Body of pancreas (tissue), 4 donors: ENCODE results near the gene PARP8. TPM values are rescaled to one million over a fixed set of nuclear protein-coding genes. Genes with fewer than 3 reads are reported as not detected.

Experiments used
- ATAC-seq: fragments of 150-250 bp; one replicate; pipeline ENCODE4 v1.9.1; 2016
- DNase-seq, 4 donors: peaks; one replicate each; pipeline ENCODE4 v3.0.0-alpha.2; 2019
- H3K27ac ChIP-seq, 4 donors: fragments of 200-600 bp; sonication (generic); 1 replicate in 3 of 4; 2 replicates in 1 of 4; pipeline versions ENCODE4 v1.5.1 to v1.6.1; 2016 to 2019; ENCODE audit warnings: mild to moderate bottlenecking in 1 of 4, mixed read lengths in 1 of 4, moderate library complexity in 1 of 4
- H3K27me3 ChIP-seq, 2 donors: fragments of 200-600 bp; sonication (generic); one replicate each; pipeline ENCODE4 v1.6.0; 2016; ENCODE audit warnings: mild to moderate bottlenecking in 1 of 2
- H3K36me3 ChIP-seq, 2 donors: fragments of 200-600 bp; sonication (generic); replicated peaks in 1 of 2; 2 replicates each; pipeline ENCODE4 v1.5.1; 2016; ENCODE audit warnings: low read depth in 2 of 2; ENCODE audit not compliant: insufficient read depth in 1 of 2
- H3K4me1 ChIP-seq: fragments of 200-600 bp; sonication (generic); one replicate; pipeline ENCODE4 v1.6.0; 2016
- H3K4me3 ChIP-seq, 2 donors: fragments of 200-600 bp; sonication (generic); 1 replicate in 1 of 2; 2 replicates in 1 of 2; pipeline ENCODE4 v1.5.1; 2016 to 2019
- H3K9me3 ChIP-seq, 3 donors: fragments of 200-600 bp; sonication (generic); 1 replicate in 2 of 3; 2 replicates in 1 of 3; pipeline ENCODE4 v1.5.1; 2016
- CTCF ChIP-seq, 7 experiments: fragments of 450-650 bp in 4 of 7; fragments of 200-600 bp in 3 of 7; sonication (generic) in 3 of 7; IDR thresholded peaks; one replicate each; pipeline ENCODE4 v1.5.1; 2016 to 2019; ENCODE audit warnings: antibody characterized with exemption in 7 of 7
- POLR2A ChIP-seq, 3 donors: fragments of 450-650 bp; IDR thresholded peaks; one replicate each; pipeline ENCODE4 v1.6.1; 2016; ENCODE audit warnings: antibody characterized with exemption in 3 of 3, mild to moderate bottlenecking in 2 of 3
- WGBS, 2 donors: methylation state at CpG; one replicate each; pipeline ENCODE4 v1.1.5; 2017; 5-methylcytosine and 5-hydroxymethylcytosine counted together
- intact Hi-C: fragments of 100-400 bp; cut with DNase I; formaldehyde crosslinking; loops from one replicate; pipeline ENCODE4 v1.15.1; 2023
- total RNA-seq, 2 donors: library from RNA; depleted of rRNA; stranded (reverse); fragments of >200 nt; gene quantifications; one replicate each; pipeline ENCODE4 v1.1.0, GENCODE V29; 2016

Gene PARP8
- total RNA-seq, 2 donors from 2014 or later = 13.5 to 17.9 TPM

GRCh38 chr5:50836356-50836755, 169.9 kb downstream of the PARP8 start:
- ATAC-seq (no peak), DNase-seq (no peak)
- no peaks in the 10 kb centered on the region for H3K36me3 ChIP-seq
- TF ChIP-seq CTCF (IDR thresholded peaks at IDR 0.05) (no peak), POLR2A (IDR thresholded peaks at IDR 0.05) (no peak)
- H3K9me3 ChIP-seq = no peaks in the 10 kb centered on the region
- 90 to 93% methylated on average over 2 of the region's 2 CpGs for WGBS, 2 donors
- no peak overlapping the region for H3K4me3 ChIP-seq
- intact Hi-C loops = no loop called here
- H3K4me1 ChIP-seq = no peaks in the 10 kb centered on the region
- no peak overlapping the region for H3K27ac ChIP-seq
- H3K27me3 ChIP-seq = no peaks in the 10 kb centered on the region

GRCh38 chr5:50839472-50839871, 173.0 kb downstream of the PARP8 start:
- no peak for TF ChIP-seq POLR2A (IDR thresholded peaks at IDR 0.05)
- TF ChIP-seq CTCF (IDR thresholded peaks at IDR 0.05) = no peak
- H3K4me1 ChIP-seq = no peaks in the 10 kb centered on the region
- ATAC-seq (no peak), DNase-seq (no peak)
- no peak overlapping the region for H3K4me3 ChIP-seq
- H3K27ac ChIP-seq = no peak overlapping the region
- intact Hi-C loops = no loop called here
- H3K36me3 ChIP-seq = peaks cover 4% of the 10 kb centered on the region in 2 donors
- no peaks in the 10 kb centered on the region for H3K9me3 ChIP-seq
- H3K27me3 ChIP-seq = no peaks in the 10 kb centered on the region

- intact Hi-C loops = no loop called here
- Histone ChIP-seq H3K27ac (no peak overlapping the region), H3K36me3 (peaks cover 4% of the 10 kb centered on the region in 2 donors), H3K9me3 (no peaks in the 10 kb centered on the region), H3K4me3 (no peak overlapping the region), H3K27me3 (no peaks in the 10 kb centered on the region), H3K4me1 (no peaks in the 10 kb centered on the region)
- DNase-seq (no peak), ATAC-seq (no peak)
- TF ChIP-seq POLR2A (IDR thresholded peaks at IDR 0.05) (no peak), CTCF (IDR thresholded peaks at IDR 0.05) (no peak)
Measured at GRCh38 chr5:50843091-50843490, 176.7 kb downstream of the PARP8 start.

GRCh38 chr5:50846261-50846660, 179.8 kb downstream of the PARP8 start:
- H3K4me3 ChIP-seq = no peak overlapping the region
- TF ChIP-seq POLR2A (IDR thresholded peaks at IDR 0.05) (no peak), CTCF (IDR thresholded peaks at IDR 0.05) (no peak)
- H3K27ac ChIP-seq = no peak overlapping the region
- peaks cover 4% of the 10 kb centered on the region in 2 donors for H3K36me3 ChIP-seq
- no peaks in the 10 kb centered on the region for H3K27me3 ChIP-seq
- WGBS, 2 donors = 80 to 82% methylated on average over 2 of the region's 2 CpGs
- DNase-seq (no peak), ATAC-seq (no peak)
- no peaks in the 10 kb centered on the region for H3K4me1 ChIP-seq
- intact Hi-C loops = no loop called here
- H3K9me3 ChIP-seq = no peaks in the 10 kb centered on the region

- H3K4me1 ChIP-seq = no peaks in the 10 kb centered on the region
- no peak overlapping the region for H3K4me3 ChIP-seq
- H3K27me3 ChIP-seq = no peaks in the 10 kb centered on the region
- H3K9me3 ChIP-seq = no peaks in the 10 kb centered on the region
- intact Hi-C loops = no loop called here
- TF ChIP-seq CTCF (IDR thresholded peaks at IDR 0.05) = no peak
- no peak for TF ChIP-seq POLR2A (IDR thresholded peaks at IDR 0.05)
- no peaks in the 10 kb centered on the region for H3K36me3 ChIP-seq
- no peak for ATAC-seq
- H3K27ac ChIP-seq = no peak overlapping the region
- WGBS, 2 donors = 53 to 70% methylated on average over 3 of the region's 3 CpGs
- no peak for DNase-seq
Measured at GRCh38 chr5:50849554-50849953, 183.1 kb downstream of the PARP8 start.
